ENCODE results near the gene CBFA2T3.

CBFA2T3 gene

DNA sequence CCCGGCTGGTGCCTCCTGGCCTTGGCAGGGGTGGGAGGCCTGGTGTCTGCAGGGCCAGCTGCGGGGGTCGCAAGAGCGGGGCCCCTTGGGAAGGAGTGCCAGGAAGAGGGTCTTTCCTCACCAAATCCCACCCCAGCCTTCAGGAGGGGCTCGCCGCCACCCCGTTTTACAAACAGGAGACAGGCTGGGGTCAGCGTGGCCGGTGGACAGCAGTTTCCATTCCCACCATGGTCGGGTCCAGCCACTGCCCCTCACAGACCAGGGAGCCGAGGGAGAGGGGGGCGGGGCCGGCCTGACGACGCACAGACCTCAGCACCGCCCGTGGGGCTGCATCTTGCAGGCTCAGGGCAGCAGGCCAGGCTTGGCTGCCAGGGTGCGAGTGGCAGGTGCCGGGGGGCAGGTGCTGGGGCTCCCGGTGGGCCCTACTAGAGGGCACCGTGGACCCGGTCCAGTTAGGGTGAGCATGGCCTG is 7.6 kb downstream of the CBFA2T3 start:
- H3K4me3 ChIP-seq (ENCODE audit: control insufficient read depth, low read depth, low read length): no peak overlapping the region
- TF ChIP-seq CTCF (conservative IDR thresholded peaks at IDR 0.05; ENCODE audit: control insufficient read depth, insufficient read depth, low read depth, low read length): no peak
- DNase-seq (ENCODE audit: low read depth): no peak

DNA sequence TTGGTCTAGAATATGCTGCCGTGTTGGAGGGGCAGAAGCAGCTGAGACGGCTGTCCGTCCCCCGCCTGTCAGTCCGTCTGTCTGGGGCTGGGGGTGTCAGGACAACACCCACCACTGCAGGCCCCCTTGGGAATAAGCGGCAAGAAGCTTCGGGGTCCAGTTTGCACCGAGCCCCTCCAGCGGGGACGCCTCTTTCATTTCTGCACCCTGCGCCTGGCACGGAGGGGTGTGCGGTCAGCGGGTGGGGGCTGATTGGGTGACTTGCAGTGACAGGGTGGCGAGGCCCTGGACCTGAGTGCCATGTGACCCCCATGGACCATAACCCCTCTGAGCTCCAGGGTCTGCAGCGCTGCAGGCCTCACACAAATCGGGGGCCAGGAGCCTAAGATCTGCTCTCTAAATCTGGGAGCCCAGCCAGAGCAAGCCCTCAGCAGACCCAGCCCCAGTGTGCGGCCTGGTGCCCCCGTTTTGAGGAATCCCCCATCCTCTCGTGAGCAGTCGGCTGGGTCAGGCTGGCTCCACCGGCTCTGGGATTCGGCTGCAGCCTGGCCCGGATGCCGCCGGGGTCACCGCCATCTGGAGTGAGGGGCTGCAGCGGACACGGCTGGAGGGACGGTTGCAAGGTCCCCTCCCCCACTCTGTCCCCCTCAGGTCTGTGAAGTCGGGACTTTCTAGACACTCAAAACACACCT is 8.3 kb downstream of the CBFA2T3 start:
- no peak for TF ChIP-seq CTCF (conservative IDR thresholded peaks at IDR 0.05; ENCODE audit: control insufficient read depth, insufficient read depth, low read depth, low read length)
- H3K4me3 ChIP-seq (ENCODE audit: control insufficient read depth, low read depth, low read length): no peak overlapping the region
- no peak for DNase-seq (ENCODE audit: low read depth)

DNA sequence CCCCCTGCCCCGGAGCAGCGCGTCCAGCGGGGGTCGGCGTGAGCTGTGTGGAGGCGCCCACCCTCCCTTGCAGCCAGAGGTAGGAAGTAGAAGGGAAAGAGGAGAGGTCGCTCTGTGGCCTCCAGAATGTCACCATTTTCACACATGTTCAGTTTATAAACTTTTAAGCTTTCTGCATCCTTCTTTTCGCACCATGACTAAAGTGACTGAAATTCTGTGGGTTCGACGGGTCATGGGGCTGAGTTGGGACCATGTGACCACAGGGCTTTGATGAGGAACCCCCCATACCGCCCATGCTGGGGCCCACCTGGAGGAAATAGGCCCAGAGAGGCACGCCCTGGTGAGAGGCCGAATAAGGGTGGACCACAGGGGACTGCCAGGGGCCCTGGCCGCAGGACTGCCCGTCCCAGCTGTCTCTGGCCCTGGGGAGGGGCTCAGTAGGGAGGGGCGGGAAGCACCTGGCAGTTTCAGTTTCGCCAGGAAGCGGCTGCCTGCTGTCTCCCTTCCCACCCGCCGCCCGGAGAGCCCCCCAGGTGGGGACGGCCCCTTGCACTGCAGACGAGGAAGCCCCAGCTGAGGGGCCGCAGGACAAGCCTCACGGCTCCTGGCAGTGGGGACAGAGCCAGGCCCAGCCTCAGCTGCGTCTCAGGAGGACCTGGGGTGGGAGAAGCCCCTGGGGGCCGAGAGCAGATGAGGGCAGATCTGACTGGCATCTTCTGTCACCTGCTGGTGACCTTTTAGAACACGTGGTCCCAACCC is 9.0 kb downstream of the CBFA2T3 start:
- DNase-seq (ENCODE audit: low read depth): no peak
- H3K4me3 ChIP-seq (ENCODE audit: control insufficient read depth, low read depth, low read length): no peak overlapping the region
- no peak for TF ChIP-seq CTCF (conservative IDR thresholded peaks at IDR 0.05; ENCODE audit: control insufficient read depth, insufficient read depth, low read depth, low read length)

- no peak overlapping the region for H3K4me3 ChIP-seq (ENCODE audit: control insufficient read depth, low read depth, low read length)
- DNase-seq (ENCODE audit: low read depth): no peak
- no peak for TF ChIP-seq CTCF (conservative IDR thresholded peaks at IDR 0.05; ENCODE audit: control insufficient read depth, insufficient read depth, low read depth, low read length)
Measured at GRCh38 chr16:88966986-88967829, 9.8 kb downstream of the CBFA2T3 start.

GRCh38 chr16:88965826-88966480 is 11.1 kb downstream of the CBFA2T3 start:
- DNase-seq (ENCODE audit: low read depth): no peak
- no peak for TF ChIP-seq CTCF (conservative IDR thresholded peaks at IDR 0.05; ENCODE audit: control insufficient read depth, insufficient read depth, low read depth, low read length)
- no peak overlapping the region for H3K4me3 ChIP-seq (ENCODE audit: control insufficient read depth, low read depth, low read length)

DNA sequence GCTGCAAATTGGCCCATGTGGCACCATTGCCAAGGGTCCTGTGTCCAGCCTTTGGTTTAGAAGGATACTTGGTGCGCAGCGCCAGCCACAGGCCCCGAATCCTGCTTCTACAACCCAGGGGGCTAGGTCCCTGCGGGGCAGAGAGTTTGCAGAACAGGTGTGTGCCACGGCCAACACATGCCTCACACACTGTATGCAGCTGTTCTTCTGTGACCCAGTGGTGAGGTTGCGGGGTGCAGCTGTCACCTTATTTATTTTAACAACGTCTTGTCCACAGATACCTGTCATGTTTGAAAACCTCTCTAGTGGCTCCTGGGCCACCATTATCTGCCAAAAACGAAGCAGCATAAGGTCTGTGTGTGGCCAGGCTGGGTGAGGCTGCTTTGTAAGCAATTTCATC is 11.6 kb downstream of the CBFA2T3 start:
- H3K4me3 ChIP-seq (ENCODE audit: control insufficient read depth, low read depth, low read length): no peak overlapping the region
- DNase-seq (ENCODE audit: low read depth): no peak
- no peak for TF ChIP-seq CTCF (conservative IDR thresholded peaks at IDR 0.05; ENCODE audit: control insufficient read depth, insufficient read depth, low read depth, low read length)
